GM12892 (cell line): Measurements from ENCODE around the gene PDE6B.

Source experiments
- POLR2A ChIP-seq: IDR thresholded peaks from 2 replicates; pipeline ENCODE4 v1.6.1; 2011; ENCODE audit warnings: low read depth, low read length, control low read depth
- POLR2AphosphoS5 ChIP-seq: IDR thresholded peaks from 2 replicates; pipeline ENCODE4 v1.6.1; 2011; ENCODE audit warnings: low read depth, low read length, control low read depth
- TAF1 ChIP-seq: IDR thresholded peaks from 2 replicates; pipeline ENCODE4 v1.6.1; 2011; ENCODE audit warnings: low read depth, mild to moderate bottlenecking, control low read depth, low read length, borderline replicate concordance

DNA sequence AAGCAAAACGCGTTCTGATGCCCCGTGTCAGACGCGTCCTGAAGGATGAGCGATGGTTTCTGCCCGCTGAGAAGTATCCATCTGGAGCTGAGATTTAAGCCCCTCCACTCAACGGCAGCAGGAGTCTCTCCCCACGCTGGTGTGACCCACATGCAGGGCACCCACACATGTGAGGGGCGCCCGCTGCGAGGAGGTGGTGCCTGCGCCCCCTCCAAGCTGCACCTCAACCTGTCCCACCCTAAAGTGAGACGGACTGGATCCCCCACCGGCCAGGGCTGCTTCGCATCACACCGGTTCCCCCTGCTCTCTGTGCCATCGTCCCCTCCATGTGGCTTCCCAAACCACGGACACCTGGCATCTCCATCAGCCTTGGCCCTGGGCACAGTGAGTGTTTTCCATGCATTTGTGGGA is 4.5 kb upstream of the PDE6B start:
- TF ChIP-seq POLR2AphosphoS5: no peak
- no peak for TF ChIP-seq POLR2A
- no peak for TF ChIP-seq TAF1
